Fibroblast of lung (primary cell): ENCODE data around the gene NTN1. TPM values are rescaled to one million over a fixed set of nuclear protein-coding genes. Genes with fewer than 3 reads are reported as not detected.

Experiments used
- DNase-seq, 2 donors: peaks; one replicate each; pipeline versions ENCODE4 v3.0.0 to v3.0.0-alpha.2; 2010; ENCODE audit warnings: low read depth in 2 of 2
- H2AFZ ChIP-seq: 2 replicates; pipeline ENCODE4 v1.5.1; 2012; ENCODE audit warnings: low read length, control low read depth, inconsistent platforms
- H3K27ac ChIP-seq: 2 replicates; pipeline ENCODE4 v1.5.1; 2011; ENCODE audit warnings: low read length, control low read depth; ENCODE audit not compliant: insufficient read depth
- H3K27me3 ChIP-seq: 2 replicates; pipeline ENCODE4 v1.5.1; 2011; ENCODE audit warnings: mild to moderate bottlenecking, low read length; ENCODE audit not compliant: control insufficient read depth, insufficient read depth
- H3K36me3 ChIP-seq: 2 replicates; pipeline ENCODE4 v1.5.1; 2011; ENCODE audit warnings: low read length; ENCODE audit not compliant: control insufficient read depth, insufficient read depth
- H3K4me1 ChIP-seq: 2 replicates; pipeline ENCODE4 v1.5.1; 2011; ENCODE audit warnings: low read length; ENCODE audit not compliant: control insufficient read depth, insufficient read depth; ENCODE audit errors: extremely low read depth
- H3K4me2 ChIP-seq: 2 replicates; pipeline ENCODE4 v1.5.1; 2011; ENCODE audit warnings: low read length, control low read depth; ENCODE audit not compliant: insufficient read depth; ENCODE audit errors: extremely low read depth
- H3K4me3 ChIP-seq, 4 experiments: fragments of 200-600 bp in 1 of 4; sonication (generic) in 1 of 4; replicated peaks in 1 of 4; 2 replicates each; pipeline ENCODE4 v1.5.1; 2011 to 2016; ENCODE audit warnings: low read length in 4 of 4, low read depth in 3 of 4, mild to moderate bottlenecking in 3 of 4, control low read depth in 2 of 4, inconsistent platforms in 1 of 4, mixed read lengths in 1 of 4; ENCODE audit not compliant: insufficient read depth in 1 of 4; ENCODE audit errors: control extremely low read depth in 1 of 4
- H3K79me2 ChIP-seq: 2 replicates; pipeline ENCODE4 v1.5.1; 2012; ENCODE audit warnings: mild to moderate bottlenecking, low read length, inconsistent platforms; ENCODE audit not compliant: control insufficient read depth, insufficient read depth
- H3K9ac ChIP-seq: 2 replicates; pipeline ENCODE4 v1.5.1; 2011; ENCODE audit warnings: mild to moderate bottlenecking, low read length, control low read depth; ENCODE audit not compliant: insufficient read depth
- H3K9me3 ChIP-seq: 2 replicates; pipeline ENCODE4 v1.5.1; 2012; ENCODE audit warnings: low read depth, low read length; ENCODE audit not compliant: control insufficient read depth, insufficient read depth
- H4K20me1 ChIP-seq: 2 replicates; pipeline ENCODE4 v1.5.1; 2011; ENCODE audit warnings: low read length; ENCODE audit not compliant: control insufficient read depth, insufficient read depth; ENCODE audit errors: extremely low read depth
- CTCF ChIP-seq, 2 donors: IDR thresholded peaks in 1 of 2; conservative IDR thresholded peaks in 1 of 2; 1 replicate in 1 of 2; 2 replicates in 1 of 2; pipeline ENCODE4 v1.5.1; 2011 to 2012; ENCODE audit warnings: low read length in 2 of 2, control low read depth in 1 of 2, inconsistent platforms in 1 of 2, low read depth in 1 of 2, mild to moderate bottlenecking in 1 of 2
- EZH2 ChIP-seq: IDR thresholded peaks from 2 replicates; pipeline ENCODE4 v1.5.1; 2012; ENCODE audit warnings: low read length, control low read depth, mild to moderate bottlenecking; ENCODE audit errors: missing control alignments
- polyA plus RNA-seq, 2 donors: library from polyadenylated mRNA; depleted of rRNA in 1 of 2; stranded (reverse) in 1 of 2; unstranded in 1 of 2; fragments of >200 nt; gene quantifications; 2 replicates each; pipeline ENCODE4 v1.2.1, GENCODE V29; 2011 to 2012; ENCODE audit warnings: missing spikeins in 1 of 2
- total RNA-seq: library from RNA; depleted of rRNA; stranded (reverse); fragments of >200 nt; gene quantifications from 2 replicates; pipeline ENCODE4 v1.2.1, GENCODE V29; 2014

The NTN1 gene
- total and polyA plus RNA-seq, 2 donors (not counting 1 experiment from before 2014, with no cell fraction given) = 0.17 to 3.1 TPM

- TF ChIP-seq EZH2 (no peak), CTCF (conservative IDR thresholded peaks at IDR 0.05 in 1 of 2, IDR thresholded peaks at IDR 0.05 in 1 of 2; ENCODE audit: low read depth in 1 of 2, low read length in 2 of 2) (no peak)
- H3K9me3 ChIP-seq = no peaks in the 10 kb centered on the region
- H2AFZ ChIP-seq = no peak overlapping the region
- H3K4me2 ChIP-seq = no peak overlapping the region
- no peak overlapping the region for H3K9ac ChIP-seq
- no peak overlapping the region for H3K27ac ChIP-seq
- no peak overlapping the region for H3K4me3 ChIP-seq
- H3K27me3 ChIP-seq = no peaks in the 10 kb centered on the region
- no peaks in the 10 kb centered on the region for H3K79me2 ChIP-seq
- no peaks in the 10 kb centered on the region for H4K20me1 ChIP-seq
- no peaks in the 10 kb centered on the region for H3K4me1 ChIP-seq
- H3K36me3 ChIP-seq = no peaks in the 10 kb centered on the region
- no peak for DNase-seq
Measured at GRCh38 chr17:9212376-9213302, 191.3 kb downstream of the NTN1 start.

- Histone ChIP-seq H3K9ac (no peak overlapping the region), H3K27ac (no peak overlapping the region), H3K9me3 (no peaks in the 10 kb centered on the region), H3K4me1 (no peaks in the 10 kb centered on the region), H3K79me2 (no peaks in the 10 kb centered on the region), H4K20me1 (no peaks in the 10 kb centered on the region), H3K4me2 (no peak overlapping the region), H3K4me3 (no peak overlapping the region), H3K27me3 (no peaks in the 10 kb centered on the region), H2AFZ (no peak overlapping the region), H3K36me3 (no peaks in the 10 kb centered on the region)
- TF ChIP-seq CTCF (conservative IDR thresholded peaks at IDR 0.05 in 1 of 2, IDR thresholded peaks at IDR 0.05 in 1 of 2; ENCODE audit: low read depth in 1 of 2, low read length in 2 of 2) = no peak
- TF ChIP-seq EZH2 = no peak
- DNase-seq = no peak
Measured at GRCh38 chr17:9213303-9213640, 192.0 kb downstream of the NTN1 start.

GRCh38 chr17:9215465-9215864 lies 194.2 kb downstream of the NTN1 start:
- Histone ChIP-seq H3K9me3 (no peaks in the 10 kb centered on the region), H3K27me3 (no peaks in the 10 kb centered on the region)
- TF ChIP-seq CTCF (conservative IDR thresholded peaks at IDR 0.05 in 1 of 2, IDR thresholded peaks at IDR 0.05 in 1 of 2; ENCODE audit: low read depth in 1 of 2, low read length in 2 of 2) (no peak), EZH2 (no peak)

More at GRCh38 chr17:9215465-9215864, 194.2 kb downstream of the NTN1 start:
- no peak overlapping the region for H3K4me2 ChIP-seq
- no peak overlapping the region for H3K27ac ChIP-seq
- no peak overlapping the region for H2AFZ ChIP-seq
- no peaks in the 10 kb centered on the region for H3K4me1 ChIP-seq
- H3K4me3 ChIP-seq = no peak overlapping the region
- H3K36me3 ChIP-seq = no peaks in the 10 kb centered on the region
- no peaks in the 10 kb centered on the region for H4K20me1 ChIP-seq
- H3K9ac ChIP-seq = no peak overlapping the region
- no peak for DNase-seq
- no peaks in the 10 kb centered on the region for H3K79me2 ChIP-seq
